Measurements from ENCODE around the gene GADD45B. TPM values are rescaled to one million over a fixed set of nuclear protein-coding genes. Genes with fewer than 3 reads are reported as not detected.

GADD45B gene
- total and polyA plus RNA-seq, 2 of the 4 experiments (the other 2 are of a cell fraction): 30.1 to 106 TPM

DNA sequence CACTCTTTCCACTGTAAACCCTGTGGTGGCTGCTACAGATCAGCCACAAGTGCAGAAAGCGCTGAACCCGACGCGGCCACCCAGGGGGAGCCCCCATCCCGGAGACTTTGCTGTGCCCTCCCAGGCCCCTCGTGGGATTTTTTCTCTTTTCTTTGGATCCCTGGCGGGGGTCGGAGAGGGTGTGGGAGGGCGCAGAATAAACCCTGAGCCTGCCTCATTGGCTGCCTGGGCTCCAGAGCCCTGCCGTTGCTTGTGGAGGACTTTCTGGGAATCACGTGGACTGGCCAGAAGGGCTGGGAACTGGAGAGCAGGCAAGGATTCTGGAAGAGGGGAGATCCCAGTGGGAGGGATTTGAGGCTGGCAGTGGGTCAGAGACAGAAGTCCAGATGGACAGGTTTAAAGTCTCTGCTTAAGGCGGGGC lies 24.9 kb downstream of the GADD45B start:
- no peaks in the 10 kb centered on the region for H3K9me3 ChIP-seq (ENCODE audit: control insufficient read depth, insufficient read depth, low read length)
- no peak overlapping the region for H3K4ac ChIP-seq (ENCODE audit: low read depth, low read length)
- no peak overlapping the region for H2BK15ac ChIP-seq (ENCODE audit: low read depth, low read length)
- dilution Hi-C loops (cut with HindIII; ENCODE audit: low sequenced_read_pairs, unreplicated experiment) (no loop called here), intact Hi-C loops (cut with micrococcal nuclease) (no loop called here), in situ Hi-C loops (cut with MboI; ENCODE audit: low sequenced_read_pairs) (no loop called here)
- no peak overlapping the region for H3K56ac ChIP-seq (ENCODE audit: extremely low read depth, insufficient read depth, low read length)
- peaks cover 0 to 6% of the 10 kb centered on the region in 2 experiments; a peak in 1 of 4 replicates for H3K79me1 ChIP-seq (ENCODE audit: low read depth in 1 of 2, low read length in 2 of 2)
- no peak overlapping the region for H3K4me2 ChIP-seq (ENCODE audit: low read depth, low read length)
- no peak overlapping the region for H3K4me3 ChIP-seq (ENCODE audit: insufficient read depth, low read depth, low read length)
- no peak overlapping the region for H4K5ac ChIP-seq (ENCODE audit: low read depth, low read length)
- H2AFZ ChIP-seq (replicated peaks; ENCODE audit: low read length, poor library complexity): no peak overlapping the region
- POLR2A ChIA-PET (ENCODE audit: unreplicated experiment): no interaction called here
- H3K18ac ChIP-seq (ENCODE audit: low read depth, low read length): no peak overlapping the region
- DNase-seq: no peak
- no peak overlapping the region for H2BK5ac ChIP-seq (ENCODE audit: low read depth, low read length, poor library complexity, severe bottlenecking)
- no peak overlapping the region for H4K8ac ChIP-seq (ENCODE audit: low read depth in 2 of 2, low read length in 2 of 2)
- CTCF ChIA-PET: no interaction called here
- peaks cover 8% of the 10 kb centered on the region; the same call in 1 of the 2 replicates for H3K9me1 ChIP-seq (ENCODE audit: insufficient read depth, low read length)
- no peaks in the 10 kb centered on the region for H3K27me3 ChIP-seq (ENCODE audit: control insufficient read depth, insufficient read depth, low read length)
- WGBS, 2 experiments (ENCODE audit: extremely low coverage in 2 of 2, insufficient read length in 1 of 2): 71% methylated on average over 12 of the region's 12 CpGs; no CpG with 5 or more reads in 1 of the 2 experiments
- no peaks in the 10 kb centered on the region for H3K36me3 ChIP-seq (ENCODE audit: control insufficient read depth, insufficient read depth, low read length)
- H2BK120ac ChIP-seq (ENCODE audit: low read depth, low read length): no peak overlapping the region
- H4K91ac ChIP-seq (ENCODE audit: insufficient read depth, low read depth, low read length): 0 out of 2 replicates have a peak overlapping the region, but pooled peaks have one; percentile 14
- no peak overlapping the region for H2BK20ac ChIP-seq (ENCODE audit: low read depth, low read length)
- H3K9ac ChIP-seq (ENCODE audit: low read depth, low read length): no peak overlapping the region
- no peak for TF ChIP-seq MAFK (IDR thresholded peaks at IDR 0.05; ENCODE audit: low read depth, low read length)
- TF ChIP-seq, protein P1, sequence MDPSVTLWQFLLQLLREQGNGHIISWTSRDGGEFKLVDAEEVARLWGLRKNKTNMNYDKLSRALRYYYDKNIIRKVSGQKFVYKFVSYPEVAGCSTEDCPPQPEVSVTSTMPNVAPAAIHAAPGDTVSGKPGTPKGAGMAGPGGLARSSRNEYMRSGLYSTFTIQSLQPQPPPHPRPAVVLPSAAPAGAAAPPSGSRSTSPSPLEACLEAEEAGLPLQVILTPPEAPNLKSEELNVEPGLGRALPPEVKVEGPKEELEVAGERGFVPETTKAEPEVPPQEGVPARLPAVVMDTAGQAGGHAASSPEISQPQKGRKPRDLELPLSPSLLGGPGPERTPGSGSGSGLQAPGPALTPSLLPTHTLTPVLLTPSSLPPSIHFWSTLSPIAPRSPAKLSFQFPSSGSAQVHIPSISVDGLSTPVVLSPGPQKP (IDR thresholded peaks at IDR 0.05; ENCODE audit: borderline replicate concordance, low read depth, low read length): no peak
- TF ChIP-seq POLR2A (IDR thresholded peaks at IDR 0.05; ENCODE audit: low read depth, low read length): no peak
- no peak for TF ChIP-seq RFX5 (IDR thresholded peaks at IDR 0.05; ENCODE audit: low read depth, low read length)
- TF ChIP-seq BHLHE40 (IDR thresholded peaks at IDR 0.05; ENCODE audit: low read depth, low read length): no peak
- no peak for TF ChIP-seq FOS (IDR thresholded peaks at IDR 0.05; ENCODE audit: low read depth, low read length)
- no peak for TF ChIP-seq CHD1 (IDR thresholded peaks at IDR 0.05; ENCODE audit: low read depth, low read length)
- no peak for TF ChIP-seq RAD21 (IDR thresholded peaks at IDR 0.05; ENCODE audit: low read length)
- ATAC-seq (ENCODE audit: low read depth): no peak
- 0 out of 2 replicates have a peak overlapping the region, but pooled peaks have one; percentile 27 for H2AK5ac ChIP-seq (ENCODE audit: low read depth, low read length)
- no peak overlapping the region for H3K14ac ChIP-seq (replicated peaks; ENCODE audit: low read depth, low read length)
- H3K4me1 ChIP-seq (ENCODE audit: control insufficient read depth, insufficient read depth, low read length): peaks cover 14% of the 10 kb centered on the region
- no TSS peak for BruUV-seq (replicated peaks)
- no peak overlapping the region for H2AK9ac ChIP-seq (replicated peaks; ENCODE audit: low read depth, low read length, poor library complexity)
- no peak overlapping the region for H3K27ac ChIP-seq (ENCODE audit: insufficient read depth, low read length)
- no peak overlapping the region for H3K23ac ChIP-seq (ENCODE audit: low read depth, low read length)
- no peaks in the 10 kb centered on the region for H4K20me1 ChIP-seq (ENCODE audit: insufficient read depth, low read length)

Measured in IMR-90 (cell line).